GM06990 (cell line): ENCODE results near the gene TNFAIP8L1.

Source experiments
- DNase-seq: peaks from one replicate; pipeline ENCODE4 v3.0.0-alpha.2; 2011; ENCODE audit not compliant: insufficient read length; ENCODE audit errors: extremely low read depth
- H3K27me3 ChIP-seq: replicated peaks from 2 replicates; pipeline ENCODE4 v1.6.0; 2011; ENCODE audit warnings: low read length; ENCODE audit not compliant: control insufficient read depth, insufficient read depth
- H3K36me3 ChIP-seq: 2 replicates; pipeline ENCODE4 v1.5.1; 2011; ENCODE audit warnings: low read length; ENCODE audit not compliant: control insufficient read depth, insufficient read depth
- H3K4me3 ChIP-seq: replicated peaks from 2 replicates; pipeline ENCODE4 v1.5.1; 2011; ENCODE audit warnings: low read depth, mild to moderate bottlenecking, control low read depth, low read length
- TF ChIP-seq, protein P1 (sequence below): IDR thresholded peaks from 2 replicates; pipeline ENCODE4 v1.5.1; 2011; ENCODE audit warnings: low read length, control low read depth, mild to moderate bottlenecking, inconsistent platforms; ENCODE audit not compliant: insufficient read depth, poor library complexity, severe bottlenecking

TNFAIP8L1 gene

DNA sequence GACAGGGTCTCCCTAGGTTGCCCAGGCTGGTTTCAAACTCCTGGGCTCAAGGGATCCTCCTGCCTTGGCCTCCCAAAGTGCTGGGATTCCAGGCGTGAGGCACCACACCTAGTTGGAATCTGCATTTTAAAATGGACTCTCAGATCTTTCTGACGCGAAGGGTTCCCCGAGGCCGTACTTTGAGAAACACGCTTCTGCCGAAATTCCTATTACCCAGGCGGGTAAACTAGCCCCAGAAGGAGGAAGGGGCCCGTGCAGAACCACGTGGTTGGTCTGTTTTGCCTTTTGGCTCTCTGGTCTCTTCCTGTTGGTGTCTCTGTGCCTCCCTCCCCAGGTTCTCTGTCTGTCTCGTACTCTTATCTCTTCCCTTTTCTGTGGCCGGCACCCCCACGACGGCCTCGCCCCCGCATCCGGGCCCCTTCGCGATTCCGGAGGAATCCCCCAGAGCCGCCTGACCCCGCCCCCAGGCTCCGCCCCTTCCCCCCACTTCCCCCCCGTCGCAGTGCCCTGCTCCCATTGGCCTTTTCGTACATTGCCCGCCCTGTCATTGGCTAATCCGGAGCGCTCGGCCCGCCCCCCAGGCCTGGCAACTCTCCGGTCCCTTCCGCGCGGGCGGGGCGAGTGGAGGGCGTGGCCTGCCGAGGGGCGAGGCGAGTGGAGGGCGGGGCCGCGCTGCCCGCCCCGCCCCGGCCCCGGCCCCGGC, at the start of gene TNFAIP8L1:
TNFAIP8L1 (plus strand) TSS at position 689 of the 703 bp plus-strand sequence. CDS start 12,354 bp downstream, outside the sequence.
- TF ChIP-seq, protein P1, sequence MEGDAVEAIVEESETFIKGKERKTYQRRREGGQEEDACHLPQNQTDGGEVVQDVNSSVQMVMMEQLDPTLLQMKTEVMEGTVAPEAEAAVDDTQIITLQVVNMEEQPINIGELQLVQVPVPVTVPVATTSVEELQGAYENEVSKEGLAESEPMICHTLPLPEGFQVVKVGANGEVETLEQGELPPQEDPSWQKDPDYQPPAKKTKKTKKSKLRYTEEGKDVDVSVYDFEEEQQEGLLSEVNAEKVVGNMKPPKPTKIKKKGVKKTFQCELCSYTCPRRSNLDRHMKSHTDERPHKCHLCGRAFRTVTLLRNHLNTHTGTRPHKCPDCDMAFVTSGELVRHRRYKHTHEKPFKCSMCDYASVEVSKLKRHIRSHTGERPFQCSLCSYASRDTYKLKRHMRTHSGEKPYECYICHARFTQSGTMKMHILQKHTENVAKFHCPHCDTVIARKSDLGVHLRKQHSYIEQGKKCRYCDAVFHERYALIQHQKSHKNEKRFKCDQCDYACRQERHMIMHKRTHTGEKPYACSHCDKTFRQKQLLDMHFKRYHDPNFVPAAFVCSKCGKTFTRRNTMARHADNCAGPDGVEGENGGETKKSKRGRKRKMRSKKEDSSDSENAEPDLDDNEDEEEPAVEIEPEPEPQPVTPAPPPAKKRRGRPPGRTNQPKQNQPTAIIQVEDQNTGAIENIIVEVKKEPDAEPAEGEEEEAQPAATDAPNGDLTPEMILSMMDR, result no peak
- peak; percentile 96 for DNase-seq
- Histone ChIP-seq H3K4me3 (peak within 1 kb of the TSS; percentile 96), H3K36me3 (no peaks in the 10 kb centered on the region), H3K27me3 (no peaks in the 10 kb centered on the region)

DNA sequence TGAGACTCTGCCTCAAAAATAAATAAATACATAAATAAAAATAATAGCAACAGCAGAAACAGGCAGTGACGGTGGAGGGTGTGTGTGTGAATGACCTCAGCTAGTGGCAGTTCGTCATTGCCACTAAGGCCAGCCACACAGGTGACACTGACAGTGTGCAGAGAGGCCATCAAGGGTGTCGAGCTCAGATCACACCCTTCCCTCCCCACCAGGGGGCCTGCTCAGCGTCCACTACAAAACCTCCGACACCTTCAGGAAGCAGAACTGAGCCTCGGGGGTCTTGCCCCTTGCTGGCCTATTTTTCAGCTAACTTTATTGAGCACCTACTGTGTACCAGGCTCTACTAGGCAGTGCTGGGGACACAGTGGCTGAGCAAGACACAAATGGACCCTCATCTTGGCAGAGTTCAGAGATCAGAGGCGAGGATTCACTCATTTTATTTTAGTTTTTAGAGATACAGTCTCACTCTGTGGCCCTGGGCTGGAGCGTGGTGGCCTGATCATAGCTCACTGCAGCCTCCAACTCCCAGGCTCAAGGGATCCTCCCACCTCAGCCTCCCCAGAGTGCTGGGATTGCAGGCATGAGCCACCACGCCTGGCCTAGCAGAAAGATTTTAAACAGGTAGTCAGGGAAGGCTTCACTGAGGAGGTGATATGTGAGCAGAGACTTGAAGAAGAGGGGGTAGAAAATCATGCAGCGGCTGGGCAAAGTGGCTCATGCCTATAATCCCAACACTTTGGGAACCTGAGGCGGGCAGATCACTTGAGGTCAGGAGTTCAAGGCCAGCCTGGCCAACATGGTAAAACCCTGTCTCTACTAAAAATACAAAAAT, 49.5 kb upstream of the TNFAIP8L1 start:
- no peak for DNase-seq
- Histone ChIP-seq H3K36me3 (no peaks in the 10 kb centered on the region), H3K27me3 (no peaks in the 10 kb centered on the region; the same call in 1 of the 2 replicates), H3K4me3 (no peak overlapping the region)
- TF ChIP-seq, protein P1, result peak; percentile 77

DNA sequence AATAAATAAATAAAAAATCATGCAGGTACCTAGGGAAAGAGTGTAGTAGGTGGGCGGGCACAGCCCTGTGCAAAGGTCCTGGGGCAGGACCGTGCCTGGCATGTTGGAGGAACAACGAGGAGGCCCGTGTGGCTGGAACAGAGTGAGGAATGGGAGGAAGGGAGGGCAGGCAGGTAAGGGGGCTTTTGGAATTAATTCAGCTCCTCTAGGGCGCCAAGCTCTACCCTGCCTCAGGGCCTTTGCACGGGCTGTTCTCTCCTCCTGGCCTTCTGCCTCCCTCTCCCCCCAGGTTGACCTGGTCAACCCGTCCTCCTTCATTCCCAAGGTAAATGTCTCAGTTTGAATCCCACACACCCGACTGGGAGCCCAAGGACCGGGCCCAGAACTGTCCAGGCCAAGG, 48.8 kb upstream of the TNFAIP8L1 start:
- Histone ChIP-seq H3K27me3 (no peaks in the 10 kb centered on the region; the same call in 1 of the 2 replicates), H3K36me3 (no peaks in the 10 kb centered on the region), H3K4me3 (no peak overlapping the region)
- DNase-seq, result no peak
- TF ChIP-seq, protein P1, result no peak

DNA sequence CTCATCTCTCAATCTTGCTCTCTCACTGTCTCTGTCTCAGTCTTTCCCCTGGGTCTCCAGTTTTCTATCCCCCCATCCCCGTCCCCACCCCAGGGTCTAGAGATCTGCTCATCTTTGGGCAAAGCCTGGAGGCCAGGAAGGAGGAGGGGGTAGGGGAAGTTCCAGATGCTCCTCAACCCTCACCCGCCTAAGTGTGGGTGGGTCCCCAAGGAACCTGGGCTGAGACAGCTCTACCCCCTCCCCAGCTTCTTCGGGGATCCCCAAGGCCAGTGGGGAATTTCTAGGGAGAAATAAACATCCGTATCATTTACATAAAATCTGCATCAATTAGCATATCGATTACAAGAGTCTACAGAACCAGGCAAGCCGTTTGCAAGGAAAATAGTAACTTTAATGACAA, 48.0 kb upstream of the TNFAIP8L1 start:
- Histone ChIP-seq H3K27me3 (no peaks in the 10 kb centered on the region; the same call in 1 of the 2 replicates), H3K36me3 (no peaks in the 10 kb centered on the region), H3K4me3 (no peak overlapping the region)
- no peak for DNase-seq
- TF ChIP-seq, protein P1, result no peak

DNA sequence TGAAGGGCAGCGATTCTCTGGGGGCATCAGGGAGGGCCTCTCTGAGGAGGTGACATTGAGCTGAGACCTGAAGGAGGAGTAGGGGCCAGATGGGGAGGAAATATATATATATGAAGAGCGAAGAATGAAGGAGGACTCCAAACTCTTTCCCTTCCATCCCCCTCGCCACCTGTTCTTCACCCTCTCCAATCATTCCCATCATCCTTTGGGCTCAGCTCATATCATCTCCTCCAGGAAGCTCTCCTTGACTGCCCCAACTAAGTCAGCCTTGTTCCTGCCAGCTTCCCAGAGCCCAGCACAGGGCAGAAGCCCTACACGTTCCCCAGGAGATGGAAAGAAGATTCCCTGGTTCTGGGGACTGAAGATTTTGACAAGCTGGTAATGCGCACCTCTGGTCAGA, 46.9 kb upstream of the TNFAIP8L1 start:
- no peak for DNase-seq
- TF ChIP-seq, protein P1, result no peak
- Histone ChIP-seq H3K4me3 (no peak overlapping the region), H3K27me3 (no peaks in the 10 kb centered on the region; the same call in 1 of the 2 replicates), H3K36me3 (no peaks in the 10 kb centered on the region)
